ENCODE measurements around the gene JTB.

GRCh38 chr1:153995202-153995601 is 17.7 kb upstream of the JTB start:
- TF ChIP-seq POLR2A (IDR thresholded peaks at IDR 0.05), result no peak
- TF ChIP-seq, protein P1, sequence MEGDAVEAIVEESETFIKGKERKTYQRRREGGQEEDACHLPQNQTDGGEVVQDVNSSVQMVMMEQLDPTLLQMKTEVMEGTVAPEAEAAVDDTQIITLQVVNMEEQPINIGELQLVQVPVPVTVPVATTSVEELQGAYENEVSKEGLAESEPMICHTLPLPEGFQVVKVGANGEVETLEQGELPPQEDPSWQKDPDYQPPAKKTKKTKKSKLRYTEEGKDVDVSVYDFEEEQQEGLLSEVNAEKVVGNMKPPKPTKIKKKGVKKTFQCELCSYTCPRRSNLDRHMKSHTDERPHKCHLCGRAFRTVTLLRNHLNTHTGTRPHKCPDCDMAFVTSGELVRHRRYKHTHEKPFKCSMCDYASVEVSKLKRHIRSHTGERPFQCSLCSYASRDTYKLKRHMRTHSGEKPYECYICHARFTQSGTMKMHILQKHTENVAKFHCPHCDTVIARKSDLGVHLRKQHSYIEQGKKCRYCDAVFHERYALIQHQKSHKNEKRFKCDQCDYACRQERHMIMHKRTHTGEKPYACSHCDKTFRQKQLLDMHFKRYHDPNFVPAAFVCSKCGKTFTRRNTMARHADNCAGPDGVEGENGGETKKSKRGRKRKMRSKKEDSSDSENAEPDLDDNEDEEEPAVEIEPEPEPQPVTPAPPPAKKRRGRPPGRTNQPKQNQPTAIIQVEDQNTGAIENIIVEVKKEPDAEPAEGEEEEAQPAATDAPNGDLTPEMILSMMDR (IDR thresholded peaks at IDR 0.05), result no peak
